Stimulated activated naive B cell treated with anti-CD40 and anti-IgM and Interleukin-4, amounts not matched to agents 10 μg/mL and 1 μg/mL and 100 μg/mL, for 72 hours (primary cell): ENCODE data around the gene SIK3.
A peak's percentile ranks its signal among the peaks of the same experiment; 100 is the strongest.

Experiments used
- ATAC-seq, 2 donors: fragments of 150-1000 bp; cut with Tn5 transposase; replicated peaks; 2 replicates each; pipeline ENCODE4 v1.10.0; 2021; ENCODE audit warnings: moderate library complexity in 1 of 2
- DNase-seq: peaks from one replicate; pipeline ENCODE4 v3.0.0; 2021
- H3K27ac Mint-ChIP-seq: one replicate; pipeline ENCODE4 v1.8.0; 2022; ENCODE audit warnings: mild to moderate bottlenecking, mixed read lengths
- H3K27me3 Mint-ChIP-seq, 2 donors: one replicate each; pipeline ENCODE4 v1.8.0; 2022; ENCODE audit warnings: mixed read lengths in 2 of 2
- H3K36me3 Mint-ChIP-seq, 2 donors: one replicate each; pipeline ENCODE4 v1.8.0; 2022; ENCODE audit warnings: mixed read lengths in 2 of 2, mild to moderate bottlenecking in 1 of 2
- H3K4me1 Mint-ChIP-seq, 2 donors: one replicate each; pipeline ENCODE4 v1.8.0; 2022; ENCODE audit warnings: mixed read lengths in 2 of 2, mild to moderate bottlenecking in 1 of 2
- H3K4me3 Mint-ChIP-seq, 2 donors: one replicate each; pipeline ENCODE4 v1.8.0; 2022; ENCODE audit warnings: mild to moderate bottlenecking in 2 of 2, mixed read lengths in 2 of 2, moderate library complexity in 1 of 2
- H3K9me3 Mint-ChIP-seq, 2 donors: one replicate each; pipeline ENCODE4 v1.8.0; 2022; ENCODE audit warnings: mixed read lengths in 2 of 2, mild to moderate bottlenecking in 1 of 2

Gene SIK3

GRCh38 chr11:116855413-116855812 lies 242.8 kb downstream of the SIK3 start:
- peaks cover 44 to 48% of the 10 kb centered on the region in 2 donors for H3K4me1 Mint-ChIP-seq
- H3K9me3 Mint-ChIP-seq: no peaks in the 10 kb centered on the region
- H3K27me3 Mint-ChIP-seq: no peaks in the 10 kb centered on the region
- H3K4me3 Mint-ChIP-seq: peak overlapping the region in 1 of 2 donors; percentile 18
- peak overlapping the region; percentile 38 for H3K27ac Mint-ChIP-seq
- DNase-seq (no peak), ATAC-seq (no peak)
- H3K36me3 Mint-ChIP-seq: peaks cover 42 to 55% of the 10 kb centered on the region in 2 donors

- peak; percentile 97 for ATAC-seq
- Mint-ChIP-seq H3K27ac (peak overlapping the region; percentile 4), H3K9me3 (no peaks in the 10 kb centered on the region), H3K36me3 (peaks cover 37 to 60% of the 10 kb centered on the region in 2 donors), H3K27me3 (no peaks in the 10 kb centered on the region), H3K4me3 (peak overlapping the region; percentile 51 to 67), H3K4me1 (peaks cover 54 to 59% of the 10 kb centered on the region in 2 donors)
- peak; percentile 57 for DNase-seq
Observed at GRCh38 chr11:116853461-116854073, 244.7 kb downstream of the SIK3 start.

- Mint-ChIP-seq H3K27ac (peak overlapping the region; percentile 60), H3K4me1 (peaks cover 54 to 59% of the 10 kb centered on the region in 2 donors), H3K4me3 (peak overlapping the region; percentile 51 to 67), H3K36me3 (peaks cover 26 to 49% of the 10 kb centered on the region in 2 donors), H3K27me3 (no peaks in the 10 kb centered on the region), H3K9me3 (no peaks in the 10 kb centered on the region)
- DNase-seq (no peak), ATAC-seq (peak; percentile 62 to 63)
Observed at GRCh38 chr11:116852261-116853031, 245.8 kb downstream of the SIK3 start.

GRCh38 chr11:116851626-116852025 lies 246.6 kb downstream of the SIK3 start:
- H3K27me3 Mint-ChIP-seq: no peaks in the 10 kb centered on the region
- H3K36me3 Mint-ChIP-seq: peaks cover 29 to 48% of the 10 kb centered on the region in 2 donors
- peaks cover 54 to 59% of the 10 kb centered on the region in 2 donors for H3K4me1 Mint-ChIP-seq
- peak overlapping the region in 1 of 2 donors; percentile 51 for H3K4me3 Mint-ChIP-seq
- no peaks in the 10 kb centered on the region for H3K9me3 Mint-ChIP-seq
- DNase-seq: no peak
- no peak overlapping the region for H3K27ac Mint-ChIP-seq
- peak in 1 of 2 donors; percentile 21 for ATAC-seq

DNA sequence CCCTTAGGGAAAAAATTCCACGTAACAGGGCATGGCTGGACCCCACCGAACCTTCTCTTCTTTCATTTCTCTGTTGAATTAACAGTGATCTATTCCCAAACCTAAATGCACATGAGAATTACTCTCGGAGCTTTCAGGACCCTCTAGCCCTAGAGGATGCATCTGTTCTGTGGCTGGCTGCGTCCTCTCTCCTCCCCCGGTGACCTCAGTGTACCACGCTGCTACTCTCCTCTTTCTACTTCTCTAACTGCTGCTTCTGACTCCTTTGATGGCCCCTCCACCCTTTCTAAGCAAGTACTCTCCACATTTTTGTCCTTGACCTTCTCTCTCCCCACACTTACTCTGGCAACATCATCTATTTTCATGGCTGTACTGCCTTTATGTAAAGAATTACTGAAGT lies 248.7 kb downstream of the SIK3 start:
- Mint-ChIP-seq H3K4me3 (no peak overlapping the region), H3K27ac (no peak overlapping the region), H3K4me1 (peaks cover 43 to 48% of the 10 kb centered on the region in 2 donors)

DNA sequence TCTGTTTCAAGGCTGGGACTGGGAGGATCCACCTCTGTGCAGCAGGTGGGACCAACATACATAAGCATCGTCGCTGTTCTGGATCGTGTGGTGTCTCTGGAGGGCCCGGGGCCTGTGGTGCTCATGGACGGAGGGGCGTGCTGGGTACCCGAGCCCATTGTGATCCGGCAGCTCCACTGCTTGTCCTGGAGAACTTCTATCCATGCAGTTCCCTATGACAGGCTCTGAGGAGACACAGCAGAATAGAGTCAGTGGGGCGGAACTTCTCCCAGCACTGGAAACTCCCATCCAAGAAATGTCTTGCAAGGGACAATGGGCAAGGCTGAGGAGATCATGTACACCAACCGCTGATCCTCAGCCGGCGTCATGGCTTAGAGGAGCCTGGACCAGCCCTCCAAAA lies 249.2 kb downstream of the SIK3 start:
- no peaks in the 10 kb centered on the region for H3K27me3 Mint-ChIP-seq

More for the DNA sequence above, 248.7 kb downstream of the SIK3 start:
- no peak for ATAC-seq
- peaks cover 32 to 51% of the 10 kb centered on the region in 2 donors for H3K36me3 Mint-ChIP-seq
- H3K27me3 Mint-ChIP-seq: no peaks in the 10 kb centered on the region
- no peak for DNase-seq
- H3K9me3 Mint-ChIP-seq: no peaks in the 10 kb centered on the region

GRCh38 chr11:116847612-116848011 lies 250.6 kb downstream of the SIK3 start:
- DNase-seq (no peak), ATAC-seq (no peak)
- no peaks in the 10 kb centered on the region for H3K27me3 Mint-ChIP-seq
- H3K4me3 Mint-ChIP-seq: no peak overlapping the region
- no peaks in the 10 kb centered on the region for H3K9me3 Mint-ChIP-seq
- H3K27ac Mint-ChIP-seq: no peak overlapping the region
- H3K36me3 Mint-ChIP-seq: peaks cover 40 to 60% of the 10 kb centered on the region in 2 donors
- H3K4me1 Mint-ChIP-seq: peaks cover 24 to 30% of the 10 kb centered on the region in 2 donors

More for the DNA sequence above, 249.2 kb downstream of the SIK3 start:
- DNase-seq (no peak), ATAC-seq (no peak)
- H3K36me3 Mint-ChIP-seq: peaks cover 32 to 51% of the 10 kb centered on the region in 2 donors
- no peaks in the 10 kb centered on the region for H3K9me3 Mint-ChIP-seq
- peaks cover 39 to 44% of the 10 kb centered on the region in 2 donors for H3K4me1 Mint-ChIP-seq
- no peak overlapping the region for H3K4me3 Mint-ChIP-seq
- H3K27ac Mint-ChIP-seq: no peak overlapping the region

DNA sequence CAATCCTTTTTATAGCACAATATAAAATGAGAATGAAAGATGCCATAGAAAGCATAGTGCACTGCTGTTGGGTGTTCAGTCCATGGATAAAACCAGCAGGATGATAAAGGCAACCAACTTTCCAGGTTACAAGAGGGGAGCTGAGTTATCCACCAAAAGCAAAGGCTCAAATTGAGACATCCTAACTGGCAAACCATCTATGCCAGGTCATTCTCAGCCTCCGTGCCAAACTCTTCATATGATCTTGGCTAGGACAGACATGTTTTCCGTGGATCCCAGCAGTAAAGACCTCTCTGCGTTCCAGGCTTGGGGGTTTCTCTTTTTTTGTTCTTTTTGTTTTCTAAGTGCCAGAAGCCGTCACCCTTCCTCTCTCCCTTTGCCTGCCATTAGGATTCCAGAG lies 253.5 kb downstream of the SIK3 start:
- H3K27me3 Mint-ChIP-seq: no peaks in the 10 kb centered on the region
- DNase-seq (no peak), ATAC-seq (no peak)
- no peak overlapping the region for H3K27ac Mint-ChIP-seq
- H3K4me3 Mint-ChIP-seq: no peak overlapping the region
- no peaks in the 10 kb centered on the region for H3K9me3 Mint-ChIP-seq
- peaks cover 35 to 46% of the 10 kb centered on the region in 2 donors for H3K36me3 Mint-ChIP-seq
- peaks cover 3 to 4% of the 10 kb centered on the region in 2 donors for H3K4me1 Mint-ChIP-seq

DNA sequence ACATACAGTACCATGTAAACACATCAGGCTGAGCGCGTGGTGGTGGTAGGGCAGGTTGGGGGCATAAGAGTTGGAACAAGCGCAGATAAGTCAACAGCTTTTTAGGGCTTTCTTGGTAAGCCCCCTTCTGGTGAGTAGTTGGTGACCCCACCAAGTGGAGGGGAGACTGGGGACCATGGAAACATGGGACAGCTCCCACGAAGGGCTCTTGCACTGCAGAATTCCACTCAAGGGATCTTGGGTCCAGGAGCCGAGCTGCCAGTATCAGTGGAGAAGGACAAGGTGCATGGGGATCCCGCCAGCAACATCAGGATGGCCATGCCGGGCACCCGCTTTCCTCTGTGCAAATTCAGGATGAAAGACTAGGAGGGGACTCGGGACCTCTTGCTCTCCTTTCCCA lies 254.6 kb downstream of the SIK3 start:
- Mint-ChIP-seq H3K27me3 (no peaks in the 10 kb centered on the region), H3K9me3 (no peaks in the 10 kb centered on the region), H3K27ac (no peak overlapping the region), H3K4me1 (no peaks in the 10 kb centered on the region), H3K4me3 (no peak overlapping the region), H3K36me3 (peaks cover 31 to 38% of the 10 kb centered on the region in 2 donors)
- DNase-seq (no peak), ATAC-seq (no peak)

DNA sequence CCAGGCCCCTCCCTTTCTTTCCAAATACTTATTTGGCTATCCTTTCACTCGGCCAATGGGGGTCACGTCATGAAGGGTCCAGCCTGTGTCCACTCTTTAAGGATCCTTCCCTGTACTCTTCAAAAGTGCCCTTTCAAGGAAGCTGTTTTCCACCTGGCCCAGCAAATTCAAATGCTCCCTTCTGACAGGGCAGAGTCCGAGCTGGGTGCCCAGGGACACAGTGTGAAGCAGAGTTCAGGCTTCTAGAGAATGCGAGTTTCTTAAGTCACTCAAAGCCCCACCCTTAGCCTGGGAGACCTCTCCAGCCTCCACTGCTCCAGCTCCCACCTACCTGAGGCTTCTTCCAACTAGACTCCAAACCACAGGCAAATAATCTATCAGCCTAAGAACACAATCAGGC lies 255.3 kb downstream of the SIK3 start:
- Mint-ChIP-seq H3K4me3 (no peak overlapping the region), H3K9me3 (no peaks in the 10 kb centered on the region), H3K27ac (peak overlapping the region; percentile 51), H3K36me3 (peaks cover 31 to 37% of the 10 kb centered on the region in 2 donors), H3K27me3 (no peaks in the 10 kb centered on the region), H3K4me1 (no peaks in the 10 kb centered on the region)
- ATAC-seq (no peak), DNase-seq (no peak)

DNA sequence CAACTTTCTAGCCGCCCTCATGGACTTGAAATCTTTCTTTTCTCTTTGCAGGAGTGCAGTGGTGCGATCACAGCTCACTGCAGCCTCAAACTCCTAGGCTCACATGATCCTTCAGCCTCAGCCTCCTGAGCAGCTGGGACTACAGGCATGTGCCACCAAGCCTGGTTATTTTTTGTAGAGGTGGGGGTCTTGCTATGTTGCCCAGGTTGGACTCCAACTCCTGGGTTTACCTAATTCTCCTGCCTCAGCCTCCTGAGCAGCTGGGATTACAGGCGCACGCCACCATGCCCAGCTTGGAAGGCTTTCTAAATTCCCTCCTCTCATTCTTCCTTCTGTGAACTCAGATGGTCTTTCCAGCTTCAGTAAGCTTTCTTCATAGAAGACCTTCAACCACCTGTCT lies 256.1 kb downstream of the SIK3 start:
- no peaks in the 10 kb centered on the region for H3K9me3 Mint-ChIP-seq
- no peak for DNase-seq
- no peak for ATAC-seq
- H3K27me3 Mint-ChIP-seq: peaks cover 0 to 2% of the 10 kb centered on the region in 2 donors
- H3K27ac Mint-ChIP-seq: peak overlapping the region; percentile 70
- H3K4me1 Mint-ChIP-seq: no peaks in the 10 kb centered on the region
- peaks cover 28 to 34% of the 10 kb centered on the region in 2 donors for H3K36me3 Mint-ChIP-seq
- no peak overlapping the region for H3K4me3 Mint-ChIP-seq

- DNase-seq: no peak
- Mint-ChIP-seq H3K36me3 (peaks cover 17 to 21% of the 10 kb centered on the region in 2 donors), H3K27ac (peak overlapping the region; percentile 31)
Observed at GRCh38 chr11:116840746-116841296, 257.4 kb downstream of the SIK3 start.

DNA sequence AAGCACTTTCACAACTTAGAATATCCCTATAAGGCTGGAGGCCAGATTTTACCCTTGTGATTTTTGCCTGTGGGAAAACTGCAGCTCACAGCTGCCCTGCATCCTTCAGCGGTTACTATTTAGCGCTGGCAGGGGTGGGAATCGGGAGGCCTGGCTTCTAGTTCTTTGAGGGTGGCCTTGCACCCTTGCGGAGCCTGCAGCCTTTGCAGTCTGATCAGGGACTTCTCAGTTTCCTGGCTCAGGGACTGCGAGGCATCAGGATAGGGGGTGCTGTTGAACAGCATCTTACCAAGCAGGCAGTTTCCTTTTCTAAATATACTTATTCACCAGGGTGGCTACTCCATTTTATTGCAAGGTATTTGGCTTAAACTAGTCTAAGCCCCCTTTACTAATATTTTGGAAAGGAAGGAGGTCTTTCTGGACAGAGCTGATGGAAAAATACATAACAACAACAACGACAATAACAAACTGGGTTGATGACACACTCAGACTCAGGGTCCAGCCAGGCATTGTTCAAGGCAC lies 257.9 kb downstream of the SIK3 start:
- DNase-seq (no peak), ATAC-seq (no peak)
- H3K36me3 Mint-ChIP-seq: peaks cover 14 to 18% of the 10 kb centered on the region in 2 donors

More at GRCh38 chr11:116840746-116841296, 257.4 kb downstream of the SIK3 start:
- no peak for ATAC-seq
- H3K27me3 Mint-ChIP-seq: peaks cover 0 to 3% of the 10 kb centered on the region in 2 donors
- H3K4me1 Mint-ChIP-seq: peaks cover 3 to 5% of the 10 kb centered on the region in 2 donors
- H3K4me3 Mint-ChIP-seq: no peak overlapping the region
- H3K9me3 Mint-ChIP-seq: no peaks in the 10 kb centered on the region

GRCh38 chr11:116838321-116839084 lies 259.7 kb downstream of the SIK3 start:
- H3K9me3 Mint-ChIP-seq: no peaks in the 10 kb centered on the region
- H3K36me3 Mint-ChIP-seq: peaks cover 5 to 7% of the 10 kb centered on the region in 2 donors
- peaks cover 11 to 18% of the 10 kb centered on the region in 2 donors for H3K4me1 Mint-ChIP-seq
- H3K4me3 Mint-ChIP-seq: no peak overlapping the region
- no peak for DNase-seq
- no peak overlapping the region for H3K27ac Mint-ChIP-seq
- ATAC-seq: no peak
- peaks cover 0 to 3% of the 10 kb centered on the region in 2 donors for H3K27me3 Mint-ChIP-seq

More for the DNA sequence above, 257.9 kb downstream of the SIK3 start:
- Mint-ChIP-seq H3K9me3 (no peaks in the 10 kb centered on the region), H3K4me3 (no peak overlapping the region), H3K4me1 (peaks cover 5 to 11% of the 10 kb centered on the region in 2 donors), H3K27ac (no peak overlapping the region), H3K27me3 (peaks cover 0 to 3% of the 10 kb centered on the region in 2 donors)
